GM12873 (cell line): Measurements from ENCODE around the gene NFATC3.

Experiments used
- CTCF ChIP-seq: IDR thresholded peaks from 2 replicates; pipeline ENCODE4 v1.5.1; 2012; ENCODE audit warnings: low read depth, mild to moderate bottlenecking, moderate library complexity, low read length, control low read depth; ENCODE audit not compliant: insufficient read depth; ENCODE audit errors: missing control alignments

Gene NFATC3

GRCh38 chr16:68079376-68079625 is 5.9 kb upstream of the NFATC3 start:
- TF ChIP-seq CTCF, result no peak

- no peak for TF ChIP-seq CTCF
Observed at GRCh38 chr16:68079626-68080344, 5.4 kb upstream of the NFATC3 start.

GRCh38 chr16:68081861-68082628 is 3.1 kb upstream of the NFATC3 start:
- no peak for TF ChIP-seq CTCF

GRCh38 chr16:68082629-68083238 is 2.4 kb upstream of the NFATC3 start:
- TF ChIP-seq CTCF, result no peak

GRCh38 chr16:68083239-68083781 is 1.9 kb upstream of the NFATC3 start:
- no peak for TF ChIP-seq CTCF

- TF ChIP-seq CTCF, result no peak
Observed at GRCh38 chr16:68083861-68084503, 1.2 kb upstream of the NFATC3 start.
